GM21786 (cell line): ENCODE measurements around the gene SMARCA4.

Experiments used
- ATAC-seq: cut with Tn5 transposase; IDR thresholded peaks from one replicate; pipeline ENCODE4 v1.9.1; 2021; ENCODE audit not compliant: unreplicated experiment

Gene SMARCA4

GRCh38 chr19:11028146-11028545 is 67.3 kb downstream of the SMARCA4 start:
- ATAC-seq, result no peak

DNA sequence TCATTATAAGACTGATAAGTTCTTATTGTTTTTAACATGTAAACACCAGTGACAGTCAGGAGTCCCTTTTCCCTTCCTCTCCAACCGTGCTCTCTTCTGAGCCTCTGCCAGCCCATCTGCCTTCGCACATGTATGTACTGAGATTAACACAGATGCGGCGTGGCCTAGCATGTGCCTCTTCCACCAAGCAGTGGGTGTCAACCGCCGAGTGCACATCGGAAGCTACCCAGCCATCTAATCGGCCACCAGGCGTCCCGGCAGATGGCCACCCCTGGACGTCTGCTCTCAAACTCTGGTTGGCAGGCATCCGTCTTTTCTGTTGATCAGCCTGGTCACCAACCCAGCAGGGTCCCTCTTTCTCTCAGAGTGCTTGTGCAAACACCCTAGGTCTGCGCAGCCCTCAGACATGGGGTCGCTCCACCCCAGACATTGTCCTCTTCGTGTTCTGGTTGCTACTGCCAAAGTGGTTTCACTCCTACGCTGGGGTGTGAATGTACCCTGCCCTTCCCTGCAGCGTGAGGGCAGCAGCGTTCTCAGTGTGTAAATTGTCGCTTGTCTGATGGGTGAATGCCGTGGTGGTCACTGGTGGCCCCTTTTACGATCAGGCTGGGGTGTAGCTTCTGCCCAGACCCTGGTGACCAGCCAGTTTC is 70.7 kb downstream of the SMARCA4 start:
- no peak for ATAC-seq

DNA sequence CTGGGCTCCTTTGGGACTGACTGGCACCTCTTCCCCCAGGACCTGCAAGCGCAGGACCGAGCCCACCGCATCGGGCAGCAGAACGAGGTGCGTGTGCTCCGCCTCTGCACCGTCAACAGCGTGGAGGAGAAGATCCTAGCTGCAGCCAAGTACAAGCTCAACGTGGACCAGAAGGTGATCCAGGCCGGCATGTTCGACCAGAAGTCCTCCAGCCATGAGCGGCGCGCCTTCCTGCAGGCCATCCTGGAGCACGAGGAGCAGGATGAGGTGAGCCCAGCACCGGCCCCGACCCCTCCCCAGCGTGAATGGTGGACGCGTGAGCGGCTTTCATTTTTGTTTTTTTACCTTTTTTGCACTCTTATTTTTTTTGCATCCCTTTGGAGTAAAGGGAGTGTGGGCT is 72.4 kb downstream of the SMARCA4 start:
- ATAC-seq, result no peak

GRCh38 chr19:11033763-11034162 is 72.9 kb downstream of the SMARCA4 start:
- ATAC-seq, result no peak

DNA sequence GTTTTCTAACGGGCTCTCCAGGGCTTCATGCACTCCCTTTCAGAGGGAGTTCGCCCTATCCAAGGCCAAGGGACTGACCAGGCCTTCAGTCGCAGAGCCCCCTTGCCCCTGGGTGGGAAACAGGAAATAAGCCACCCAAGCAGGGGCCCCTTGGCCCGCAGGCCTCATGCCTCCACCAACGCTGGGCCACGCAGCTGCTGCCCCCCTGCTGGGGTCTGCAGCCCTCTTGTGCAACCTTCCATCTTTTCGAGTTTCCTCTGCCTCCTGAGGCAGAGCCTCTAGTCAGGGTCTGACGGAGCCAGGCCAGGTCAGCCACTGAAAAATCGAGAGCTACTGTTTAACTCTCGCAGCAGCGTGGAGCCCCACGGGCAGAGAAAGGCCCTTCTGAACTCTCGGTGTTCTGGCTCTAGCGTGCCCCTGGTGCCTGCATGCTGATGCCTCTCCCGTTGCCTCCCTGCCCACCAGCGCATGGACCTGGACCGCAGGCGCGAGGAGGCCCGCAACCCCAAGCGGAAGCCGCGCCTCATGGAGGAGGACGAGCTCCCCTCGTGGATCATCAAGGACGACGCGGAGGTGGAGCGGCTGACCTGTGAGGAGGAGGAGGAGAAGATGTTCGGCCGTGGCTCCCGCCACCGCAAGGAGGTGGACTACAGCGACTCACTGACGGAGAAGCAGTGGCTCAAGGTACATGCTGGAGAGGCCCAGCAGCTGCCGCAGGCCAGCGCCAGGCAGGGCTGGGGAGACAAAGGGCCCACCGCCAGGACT is 73.8 kb downstream of the SMARCA4 start:
- ATAC-seq, result no peak

GRCh38 chr19:11035441-11036377 is 74.9 kb downstream of the SMARCA4 start:
- peak; percentile 85 for ATAC-seq

DNA sequence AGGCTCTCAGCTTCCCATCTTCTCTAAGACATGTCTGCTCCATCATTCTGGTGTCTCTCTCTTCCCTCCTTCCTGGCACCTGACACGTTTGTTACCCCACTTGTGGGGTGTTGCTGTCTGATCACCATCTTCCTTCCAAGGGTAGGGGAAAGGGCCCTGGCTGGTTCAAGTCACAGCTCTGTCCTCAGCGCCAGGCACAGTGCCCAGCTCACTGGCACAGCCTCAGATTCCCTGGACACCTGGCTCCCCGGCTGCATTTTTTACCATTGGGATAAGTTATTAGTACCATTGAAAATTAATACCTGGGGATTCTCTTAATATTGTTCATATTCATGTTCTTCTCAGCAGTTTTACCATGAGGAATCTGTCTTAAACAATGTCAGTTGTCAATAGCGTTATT is 77.7 kb downstream of the SMARCA4 start:
- no peak for ATAC-seq

DNA sequence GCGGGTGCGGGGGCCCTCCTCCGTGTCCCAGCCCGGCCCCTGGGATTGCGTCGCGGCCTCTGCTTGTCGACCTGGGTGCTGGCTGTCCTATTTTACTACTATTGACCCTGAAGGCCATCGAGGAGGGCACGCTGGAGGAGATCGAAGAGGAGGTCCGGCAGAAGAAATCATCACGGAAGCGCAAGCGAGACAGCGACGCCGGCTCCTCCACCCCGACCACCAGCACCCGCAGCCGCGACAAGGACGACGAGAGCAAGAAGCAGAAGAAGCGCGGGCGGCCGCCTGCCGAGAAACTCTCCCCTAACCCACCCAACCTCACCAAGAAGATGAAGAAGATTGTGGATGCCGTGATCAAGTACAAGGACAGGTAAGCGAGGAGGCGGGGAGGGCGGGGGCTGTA is 80.4 kb downstream of the SMARCA4 start:
- ATAC-seq, result no peak

- ATAC-seq, result no peak
Measured at GRCh38 chr19:11041966-11042627, 81.3 kb downstream of the SMARCA4 start.

- no peak for ATAC-seq
Measured at GRCh38 chr19:11044431-11044830, 83.6 kb downstream of the SMARCA4 start.

DNA sequence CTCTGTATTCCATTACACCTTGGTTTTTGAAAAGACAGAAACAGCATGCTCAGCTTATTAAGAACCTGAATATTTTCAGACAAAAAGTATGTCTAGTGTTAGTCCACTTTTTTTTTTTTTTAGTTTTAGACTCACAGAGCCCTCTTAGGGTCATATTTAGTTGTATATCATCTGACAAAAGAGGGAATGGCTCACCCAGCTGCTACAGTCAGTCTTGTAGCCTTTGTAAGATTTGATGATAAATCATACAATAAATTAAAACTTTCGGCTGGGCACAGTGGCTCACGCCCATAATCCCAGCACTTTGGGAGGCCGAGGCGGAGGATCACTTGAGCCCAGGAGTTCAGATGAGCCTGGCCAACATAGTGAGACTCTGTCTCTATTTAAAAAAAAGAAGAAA is 84.7 kb downstream of the SMARCA4 start:
- no peak for ATAC-seq

- ATAC-seq, result no peak
Measured at GRCh38 chr19:11046605-11047354, 86.0 kb downstream of the SMARCA4 start.

DNA sequence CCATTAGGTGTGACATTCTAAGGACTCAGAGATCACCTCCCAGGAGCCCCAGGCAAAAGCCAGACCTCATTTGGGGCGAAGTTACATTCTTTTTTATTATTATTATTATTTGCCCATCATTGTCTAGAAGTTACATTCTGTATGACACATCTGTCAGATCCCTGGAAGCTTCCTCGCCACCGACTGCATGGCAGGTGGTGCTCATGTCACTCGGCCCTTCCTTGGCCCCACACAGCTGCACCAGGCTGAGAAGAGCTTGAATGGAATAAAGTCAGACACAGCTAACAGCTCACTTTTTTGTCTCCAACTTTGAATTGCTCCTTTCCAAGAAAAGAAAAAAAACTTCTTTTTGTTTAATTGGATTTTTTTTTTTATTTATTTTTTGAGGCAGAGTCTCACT is 87.0 kb downstream of the SMARCA4 start:
- no peak for ATAC-seq

DNA sequence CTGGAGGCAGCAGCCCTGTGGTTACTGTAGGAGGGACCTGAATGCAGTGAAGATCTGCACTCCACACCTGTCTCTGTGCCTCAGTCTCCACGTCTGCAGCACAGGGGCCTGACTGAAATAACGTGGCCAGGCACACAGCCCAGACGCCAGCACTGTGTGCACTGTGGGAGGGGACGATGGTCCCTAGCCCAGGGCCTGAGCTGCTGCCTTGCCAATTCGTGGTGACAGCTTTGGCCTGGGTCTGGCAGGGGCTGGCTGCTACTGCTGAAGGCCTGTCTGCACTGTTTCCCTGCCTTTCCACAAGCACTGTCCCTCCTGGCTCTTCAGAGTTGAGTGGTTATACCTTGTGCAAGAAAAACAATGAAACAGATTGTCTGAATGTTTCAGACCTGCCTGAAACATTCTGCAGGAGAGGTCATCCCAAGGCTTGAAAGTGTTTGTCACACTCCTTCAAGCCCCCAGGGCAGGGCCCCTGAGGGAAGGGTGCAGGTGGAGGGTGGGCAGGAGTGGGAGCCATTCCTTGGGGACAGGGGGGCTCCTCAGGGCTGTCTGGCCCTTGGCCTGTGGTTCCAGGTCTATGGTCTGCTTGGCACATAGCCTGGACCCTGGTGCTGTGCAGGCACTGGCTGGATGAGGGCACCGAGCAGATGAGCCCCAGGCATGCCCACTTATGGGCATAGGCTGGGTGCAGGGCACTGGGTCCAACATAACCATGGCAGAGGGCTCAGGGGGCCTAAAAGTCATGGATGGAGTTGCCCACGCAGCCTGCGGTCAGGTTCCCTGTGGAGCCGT is 89.7 kb downstream of the SMARCA4 start:
- no peak for ATAC-seq

GRCh38 chr19:11053817-11054195 is 93.0 kb downstream of the SMARCA4 start:
- ATAC-seq, result no peak

DNA sequence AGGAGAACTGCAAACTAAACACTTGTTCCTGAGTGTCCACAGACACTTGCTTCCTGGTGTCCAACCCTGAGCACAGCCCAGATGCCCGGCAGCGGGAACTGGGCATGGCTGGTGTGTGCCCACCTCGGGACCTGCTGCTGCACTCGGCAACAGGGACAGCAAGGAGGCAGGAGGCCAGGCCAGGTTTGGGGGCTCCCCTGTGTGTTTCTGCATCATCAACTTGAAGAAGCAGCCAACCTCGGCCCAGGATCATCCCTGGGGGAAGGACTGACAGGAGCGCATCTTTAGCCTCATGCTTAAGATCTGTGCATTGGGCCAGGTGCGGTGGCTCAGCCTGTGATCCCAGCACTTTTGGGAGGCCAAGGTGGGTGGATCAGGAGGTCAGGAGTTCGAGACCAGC is 93.4 kb downstream of the SMARCA4 start:
- no peak for ATAC-seq

GRCh38 chr19:11054628-11055027 is 93.8 kb downstream of the SMARCA4 start:
- ATAC-seq, result no peak

DNA sequence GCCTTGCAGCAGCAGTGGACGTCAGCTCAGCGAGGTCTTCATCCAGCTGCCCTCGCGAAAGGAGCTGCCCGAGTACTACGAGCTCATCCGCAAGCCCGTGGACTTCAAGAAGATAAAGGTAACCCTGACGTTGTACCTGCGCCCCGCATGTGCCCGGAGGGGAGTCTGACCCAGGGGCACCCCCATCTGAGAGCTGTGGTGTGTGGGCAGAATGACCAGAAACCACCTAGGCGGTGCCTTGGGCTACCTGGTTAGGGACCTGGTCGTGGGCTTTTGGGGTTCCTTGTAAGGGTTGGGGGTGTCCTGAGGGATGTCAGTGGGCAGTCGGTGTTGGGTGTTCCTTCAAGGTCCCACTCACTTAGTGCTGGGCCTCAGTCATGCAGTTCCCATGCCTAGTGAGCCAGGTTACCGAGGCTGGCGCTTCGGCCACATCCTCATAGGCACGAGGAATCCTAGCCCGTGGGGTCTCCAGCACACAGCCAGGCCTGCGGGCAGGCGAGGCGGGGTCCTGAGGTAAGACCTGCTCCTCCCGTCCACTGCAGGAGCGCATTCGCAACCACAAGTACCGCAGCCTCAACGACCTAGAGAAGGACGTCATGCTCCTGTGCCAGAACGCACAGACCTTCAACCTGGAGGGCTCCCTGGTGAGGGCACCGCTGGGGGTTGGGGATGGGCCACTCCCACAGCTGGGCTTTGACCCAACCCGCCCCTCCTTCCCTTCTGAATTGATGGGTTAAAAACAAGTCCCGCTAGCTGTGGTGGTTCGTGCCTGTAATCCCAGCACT is 97.6 kb downstream of the SMARCA4 start:
- no peak for ATAC-seq
